Neural crest cell (in vitro differentiated cells): ENCODE data around the gene HSPA12B. TPM values are rescaled to one million over a fixed set of nuclear protein-coding genes. Genes with fewer than 3 reads are reported as not detected.
A peak's percentile ranks its signal among the peaks of the same experiment; 100 is the strongest.

Experiments used
- DNase-seq: peaks from one replicate; pipeline ENCODE4 v3.0.0; 2021; ENCODE audit warnings: low read depth, mixed read lengths, low spot score
- H3K27ac Mint-ChIP-seq: one replicate; pipeline ENCODE4 v1.8.0; 2021; ENCODE audit warnings: mild to moderate bottlenecking, mixed read lengths; ENCODE audit not compliant: unreplicated experiment
- H3K27me3 Mint-ChIP-seq: 2 replicates; pipeline ENCODE4 v1.8.0; 2021; ENCODE audit warnings: low read depth, mild to moderate bottlenecking, mixed read lengths
- H3K36me3 Mint-ChIP-seq: 2 replicates; pipeline ENCODE4 v1.8.0; 2021; ENCODE audit warnings: low read depth, mild to moderate bottlenecking, mixed read lengths
- H3K4me1 Mint-ChIP-seq: 2 replicates; pipeline ENCODE4 v1.8.0; 2021; ENCODE audit warnings: mixed read lengths
- H3K4me3 Mint-ChIP-seq: one replicate; pipeline ENCODE4 v1.8.0; 2021; ENCODE audit warnings: mild to moderate bottlenecking, mixed read lengths
- H3K9me3 Mint-ChIP-seq: 2 replicates; pipeline ENCODE4 v1.8.0; 2021; ENCODE audit warnings: mixed read lengths
- CTCF ChIP-seq: fragments of 200-600 bp; sonication (generic); conservative IDR thresholded peaks from 2 replicates; pipeline ENCODE4 v1.5.0; 2021; ENCODE audit warnings: antibody characterized with exemption, mild to moderate bottlenecking
- total RNA-seq: library from RNA; stranded (reverse); gene quantifications from 2 replicates; pipeline ENCODE4 v1.2.1, GENCODE V29; 2021

HSPA12B gene
- total RNA-seq, 1 donor from 2014 or later = 1.1 TPM

DNA sequence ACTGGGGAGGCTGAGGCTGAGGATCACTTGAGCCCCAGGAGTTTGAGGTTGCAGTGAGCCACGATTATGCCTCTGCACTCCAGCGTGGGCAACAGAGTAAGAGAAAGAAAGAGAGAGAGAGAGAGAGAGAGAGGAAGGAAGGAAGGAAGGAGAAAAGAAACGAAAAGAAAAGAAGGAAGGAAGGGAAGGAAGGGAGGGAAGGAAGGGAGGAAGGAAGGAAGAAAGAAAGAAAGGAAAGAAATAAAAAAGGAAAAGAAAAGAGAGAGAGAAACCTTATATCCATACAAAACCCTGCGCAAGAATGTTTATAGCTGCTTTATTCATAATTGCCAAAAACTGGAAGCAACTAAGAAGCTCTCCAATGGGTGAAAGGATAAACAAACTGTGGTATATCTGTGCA is 8.1 kb upstream of the HSPA12B start:
- H3K36me3 Mint-ChIP-seq = no peaks in the 10 kb centered on the region
- no peak overlapping the region for H3K4me3 Mint-ChIP-seq
- H3K4me1 Mint-ChIP-seq = peaks cover 9% of the 10 kb centered on the region
- no peak for DNase-seq
- no peaks in the 10 kb centered on the region for H3K9me3 Mint-ChIP-seq
- H3K27ac Mint-ChIP-seq = no peak overlapping the region
- TF ChIP-seq CTCF = no peak
- H3K27me3 Mint-ChIP-seq = peaks cover 53% of the 10 kb centered on the region

GRCh38 chr20:3727401-3728021 is 5.0 kb upstream of the HSPA12B start:
- Mint-ChIP-seq H3K9me3 (no peaks in the 10 kb centered on the region), H3K36me3 (no peaks in the 10 kb centered on the region), H3K27ac (peak overlapping the region; percentile 5), H3K4me1 (peaks cover 15% of the 10 kb centered on the region), H3K4me3 (no peak overlapping the region), H3K27me3 (peaks cover 38% of the 10 kb centered on the region)
- DNase-seq = no peak
- TF ChIP-seq CTCF = no peak

GRCh38 chr20:3728354-3728753 is 4.1 kb upstream of the HSPA12B start:
- no peak for DNase-seq
- Mint-ChIP-seq H3K4me3 (no peak overlapping the region), H3K36me3 (no peaks in the 10 kb centered on the region), H3K27me3 (peaks cover 40% of the 10 kb centered on the region), H3K27ac (no peak overlapping the region), H3K9me3 (no peaks in the 10 kb centered on the region), H3K4me1 (peaks cover 15% of the 10 kb centered on the region)
- no peak for TF ChIP-seq CTCF

GRCh38 chr20:3728876-3729275 is 3.6 kb upstream of the HSPA12B start:
- Mint-ChIP-seq H3K36me3 (no peaks in the 10 kb centered on the region), H3K27ac (no peak overlapping the region), H3K9me3 (no peaks in the 10 kb centered on the region), H3K4me1 (peaks cover 15% of the 10 kb centered on the region), H3K27me3 (peaks cover 40% of the 10 kb centered on the region), H3K4me3 (no peak overlapping the region)
- no peak for DNase-seq
- TF ChIP-seq CTCF = no peak

- Mint-ChIP-seq H3K4me1 (peaks cover 15% of the 10 kb centered on the region), H3K27ac (no peak overlapping the region), H3K4me3 (no peak overlapping the region), H3K36me3 (no peaks in the 10 kb centered on the region), H3K9me3 (no peaks in the 10 kb centered on the region), H3K27me3 (peaks cover 40% of the 10 kb centered on the region)
- no peak for DNase-seq
- no peak for TF ChIP-seq CTCF
These were observed 3.1 kb upstream of the HSPA12B start for GRCh38 chr20:3729378-3729777.
